ENCODE data around the gene CDH13.

DNA sequence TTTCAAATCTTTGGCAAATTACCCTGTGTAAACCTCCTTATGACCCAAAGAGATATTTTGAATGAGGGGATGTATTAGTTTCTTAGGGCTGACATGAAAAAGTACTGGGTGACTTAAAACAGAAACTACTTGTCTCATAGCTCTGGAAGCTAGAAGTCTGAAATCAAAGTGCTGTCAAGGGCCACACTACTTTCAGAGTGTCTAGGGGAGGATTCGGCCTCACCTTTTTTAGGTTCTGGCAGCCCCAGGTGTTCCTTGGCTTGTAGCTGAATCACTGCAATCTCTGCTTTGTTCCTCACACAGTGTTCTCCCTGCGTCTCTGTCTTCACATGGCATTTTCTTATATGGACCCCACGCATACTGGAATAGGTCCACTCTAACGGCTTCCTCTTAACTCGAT lies 322.2 kb downstream of the CDH13 start:
- TF ChIP-seq GATA2 (IDR thresholded peaks at IDR 0.05; ENCODE audit: low read depth, low read length), result no peak
- TF ChIP-seq GATA3 (IDR thresholded peaks at IDR 0.05; ENCODE audit: low read depth, low read length), result no peak

Measured in SH-SY5Y (cell line).